GM19043 (cell line): ENCODE data around the gene ARHGEF16.

Source experiments
- ATAC-seq: cut with Tn5 transposase; IDR thresholded peaks from one replicate; pipeline ENCODE4 v1.9.1; 2021; ENCODE audit warnings: low read depth; ENCODE audit not compliant: unreplicated experiment

ARHGEF16 gene

GRCh38 chr1:3479511-3480368, 25.3 kb downstream of the ARHGEF16 start:
- ATAC-seq: no peak

GRCh38 chr1:3480369-3480719, 25.9 kb downstream of the ARHGEF16 start:
- ATAC-seq: no peak

GRCh38 chr1:3481046-3481445, 26.6 kb downstream of the ARHGEF16 start:
- ATAC-seq: no peak

GRCh38 chr1:3481836-3482375, 27.4 kb downstream of the ARHGEF16 start:
- no peak for ATAC-seq

GRCh38 chr1:3482378-3482849, 27.9 kb downstream of the ARHGEF16 start:
- no peak for ATAC-seq

GRCh38 chr1:3483380-3483779, 28.9 kb downstream of the ARHGEF16 start:
- no peak for ATAC-seq

- ATAC-seq: no peak
Measured at GRCh38 chr1:3483801-3484444, 29.5 kb downstream of the ARHGEF16 start.

- no peak for ATAC-seq
Measured at GRCh38 chr1:3485016-3485415, 30.6 kb downstream of the ARHGEF16 start.

- ATAC-seq: no peak
Measured at GRCh38 chr1:3488432-3488831, 34.0 kb downstream of the ARHGEF16 start.

- ATAC-seq: no peak
Measured at GRCh38 chr1:3490046-3490745, 35.7 kb downstream of the ARHGEF16 start.

GRCh38 chr1:3491291-3492246, 37.1 kb downstream of the ARHGEF16 start:
- no peak for ATAC-seq

GRCh38 chr1:3492545-3493246, 38.2 kb downstream of the ARHGEF16 start:
- ATAC-seq: no peak

- no peak for ATAC-seq
Measured at GRCh38 chr1:3494321-3495308, 40.1 kb downstream of the ARHGEF16 start.

GRCh38 chr1:3495776-3496745, 41.6 kb downstream of the ARHGEF16 start:
- no peak for ATAC-seq

- no peak for ATAC-seq
Measured at GRCh38 chr1:3496916-3497315, 42.5 kb downstream of the ARHGEF16 start.

GRCh38 chr1:3497521-3497920, 43.1 kb downstream of the ARHGEF16 start:
- no peak for ATAC-seq
